GM21529 (cell line): ENCODE results near the gene GMNC.
"Not testable (repeated sequence)": the region's sequence is repeated elsewhere in the genome, so short reads cannot be mapped to it uniquely, and the experiment has no call there.

Experiments
- ATAC-seq: cut with Tn5 transposase; IDR thresholded peaks from one replicate; pipeline ENCODE4 v1.9.1; 2021; ENCODE audit not compliant: unreplicated experiment

The GMNC gene, protein sequence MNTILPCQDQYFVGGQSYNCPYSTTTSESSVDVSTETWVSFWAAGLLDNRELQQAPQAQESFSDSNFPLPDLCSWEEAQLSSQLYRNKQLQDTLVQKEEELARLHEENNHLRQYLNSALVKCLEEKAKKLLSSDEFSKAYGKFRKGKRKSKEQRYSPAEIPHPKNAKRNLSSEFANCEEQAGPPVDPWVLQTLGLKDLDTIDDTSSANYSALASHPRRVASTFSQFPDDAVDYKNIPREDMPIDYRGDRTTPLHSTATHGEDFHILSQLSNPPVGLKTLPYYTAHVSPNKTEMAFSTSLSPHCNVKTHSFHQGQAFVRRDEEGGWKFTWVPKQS

DNA sequence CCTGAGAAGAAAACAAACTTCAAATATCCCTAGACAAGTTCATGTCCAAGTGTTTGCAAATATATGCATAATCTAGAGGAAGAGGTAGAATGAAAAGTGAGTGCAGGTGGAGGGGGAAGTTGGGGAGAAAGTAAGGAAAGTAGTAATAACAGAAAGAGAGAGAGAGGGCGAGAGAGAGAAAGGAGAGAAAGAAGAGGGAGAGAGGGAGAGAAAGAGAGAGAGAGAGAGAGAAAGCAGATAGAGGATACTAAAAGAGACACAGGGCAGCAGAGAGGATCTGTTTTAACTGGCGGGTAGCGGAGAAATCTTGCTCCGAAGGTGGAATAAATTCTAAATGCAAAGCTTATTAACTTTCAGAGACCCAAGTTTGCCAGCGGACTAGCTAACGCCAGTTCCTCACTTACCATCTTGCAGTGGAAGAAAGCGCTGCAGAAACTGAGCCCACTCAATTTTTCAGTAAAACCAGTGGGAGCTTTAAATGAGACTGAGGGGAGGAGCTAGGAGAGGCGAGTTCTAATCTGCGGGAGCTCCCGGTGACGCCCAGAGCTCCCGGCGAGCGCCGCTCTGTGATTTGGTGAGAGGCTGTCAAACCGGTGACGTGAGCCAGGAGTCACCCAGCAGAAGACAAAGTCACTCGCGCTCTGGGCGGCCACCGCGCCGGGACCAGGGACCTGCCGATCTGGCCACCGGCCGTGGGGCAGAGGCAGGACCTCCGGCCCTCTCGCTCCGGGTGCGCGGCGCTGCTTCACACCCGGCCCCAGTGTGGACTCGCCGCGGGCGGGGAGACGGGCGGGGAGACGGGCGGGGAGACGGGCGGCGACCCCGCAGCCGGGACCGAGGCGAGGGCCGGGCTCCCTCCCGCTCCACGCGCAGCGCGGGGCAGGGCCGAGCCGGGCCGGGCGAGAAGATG is at the start of gene GMNC:
TSS of gene GMNC (minus strand) at position 486 of the 910 bp plus-strand sequence. CDS start at position 407, 79 bp downstream.
- peak; percentile 90 for ATAC-seq

DNA sequence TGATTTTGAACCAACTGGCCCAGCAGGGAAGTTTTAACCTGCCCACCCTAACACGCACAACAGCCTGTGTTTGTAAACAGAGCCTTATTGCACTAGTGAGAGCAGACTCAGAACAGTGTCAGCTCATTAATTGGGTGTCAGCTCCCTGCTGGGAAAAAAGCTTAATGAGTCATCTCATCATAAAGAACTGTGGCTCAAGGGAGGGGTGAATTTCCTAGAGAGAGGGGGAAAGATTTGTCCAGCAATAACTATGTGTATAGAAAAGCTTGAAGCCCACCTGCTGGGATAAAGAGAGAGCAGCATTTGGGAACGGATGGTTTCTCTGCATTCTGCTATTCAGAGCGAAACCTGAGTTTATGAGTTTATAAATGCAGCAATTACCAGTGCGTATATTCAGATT is 48.9 kb upstream of the GMNC start:
- no peak for ATAC-seq

DNA sequence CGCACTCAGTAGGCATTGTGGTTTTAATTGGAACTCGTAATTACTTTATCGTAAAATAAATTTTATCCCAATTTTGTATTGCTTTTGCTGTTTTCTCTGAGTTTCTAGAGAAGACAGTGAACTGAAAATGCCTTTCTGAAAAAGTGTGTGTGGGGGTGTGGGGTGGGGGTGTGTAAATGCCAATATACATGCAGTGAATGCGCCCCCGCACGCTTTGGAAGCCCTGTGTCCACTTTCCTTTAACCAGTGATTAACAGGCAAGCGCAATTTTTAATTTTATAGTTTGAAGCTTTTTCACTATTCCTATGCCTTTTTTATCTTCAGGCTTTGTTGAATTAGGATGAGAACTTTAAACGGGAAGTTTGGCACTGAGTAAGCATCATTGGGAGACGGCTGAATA is 47.4 kb upstream of the GMNC start:
- no peak for ATAC-seq

DNA sequence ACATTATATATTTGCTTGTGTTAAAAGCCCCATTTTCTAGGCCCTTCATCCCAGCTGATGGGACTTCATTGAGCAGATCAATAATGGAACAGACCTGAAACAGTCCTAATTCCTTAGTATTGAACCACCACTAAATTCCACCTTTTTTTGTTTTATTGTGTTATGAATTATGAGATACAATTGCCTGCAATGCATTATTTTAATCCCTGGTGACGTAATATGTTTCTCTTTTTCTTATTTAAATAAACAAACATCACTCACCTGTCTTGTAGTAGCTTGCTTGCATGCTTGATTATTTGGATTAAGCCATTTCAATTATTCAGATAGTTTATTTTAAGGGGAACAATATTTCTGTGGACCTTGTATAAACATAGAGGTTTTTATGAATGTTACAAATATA is 40.7 kb upstream of the GMNC start:
- no peak for ATAC-seq

DNA sequence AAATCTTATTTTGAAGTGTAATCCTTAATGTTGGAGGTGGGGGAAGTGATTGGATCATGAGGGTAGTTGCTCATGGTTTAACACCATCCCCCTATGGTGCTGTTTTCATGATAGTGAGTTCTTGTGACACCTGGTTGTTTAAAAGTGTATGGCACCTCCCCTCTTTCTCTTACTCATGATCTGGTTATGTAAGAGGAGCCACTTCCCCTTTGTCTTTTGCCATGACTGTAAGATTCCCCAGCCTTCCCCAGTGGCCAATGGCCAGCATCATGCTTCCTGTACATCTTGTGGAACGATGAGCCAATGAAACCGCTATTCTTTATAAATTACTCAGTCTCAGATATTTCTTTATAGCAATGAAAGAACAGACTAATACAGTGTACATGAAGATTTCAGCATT is 39.8 kb upstream of the GMNC start:
- no peak for ATAC-seq

DNA sequence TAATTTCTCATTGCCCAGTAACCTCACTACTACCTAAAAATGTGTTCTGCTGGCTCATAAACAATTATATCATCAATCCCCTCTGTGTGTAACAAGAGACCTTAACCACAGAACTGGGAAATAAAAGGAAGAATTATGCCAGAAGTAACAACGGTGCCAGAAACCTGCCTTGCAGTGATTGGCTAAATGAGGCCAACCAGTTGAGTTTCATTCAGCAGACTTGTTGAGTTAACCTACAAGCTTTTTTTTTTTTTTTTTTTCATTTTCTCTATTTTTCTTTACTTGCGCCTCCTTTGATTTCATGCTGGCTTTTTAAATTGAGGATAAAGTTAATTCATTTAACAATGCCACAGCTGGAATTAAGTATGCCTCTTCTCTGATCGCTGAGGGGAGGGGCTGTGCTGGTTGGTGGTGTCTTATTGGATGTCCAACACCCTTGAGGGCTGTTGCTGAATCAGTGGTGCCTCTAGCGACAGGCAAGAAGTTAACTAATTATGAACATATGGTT is 30.0 kb upstream of the GMNC start:
- no peak for ATAC-seq

DNA sequence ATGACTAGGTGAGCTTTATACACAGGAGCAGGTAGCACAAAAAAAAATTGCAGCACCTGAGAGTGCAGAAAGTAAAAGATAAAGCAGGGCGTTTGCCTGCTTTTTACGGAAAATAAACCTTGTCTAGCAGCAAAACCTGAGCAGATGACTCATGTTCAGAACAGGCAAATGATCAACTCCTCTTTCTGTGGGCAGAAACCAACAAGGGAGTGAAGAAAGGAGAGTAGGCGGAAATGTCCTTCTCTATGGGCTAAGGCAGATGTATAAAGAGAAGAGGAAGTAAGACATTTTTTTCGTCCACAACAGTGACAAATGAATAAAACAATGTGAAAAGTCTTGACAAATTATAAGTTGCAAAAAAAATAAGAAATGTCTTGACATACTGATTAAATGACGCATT is 24.5 kb upstream of the GMNC start:
- ATAC-seq: no peak

DNA sequence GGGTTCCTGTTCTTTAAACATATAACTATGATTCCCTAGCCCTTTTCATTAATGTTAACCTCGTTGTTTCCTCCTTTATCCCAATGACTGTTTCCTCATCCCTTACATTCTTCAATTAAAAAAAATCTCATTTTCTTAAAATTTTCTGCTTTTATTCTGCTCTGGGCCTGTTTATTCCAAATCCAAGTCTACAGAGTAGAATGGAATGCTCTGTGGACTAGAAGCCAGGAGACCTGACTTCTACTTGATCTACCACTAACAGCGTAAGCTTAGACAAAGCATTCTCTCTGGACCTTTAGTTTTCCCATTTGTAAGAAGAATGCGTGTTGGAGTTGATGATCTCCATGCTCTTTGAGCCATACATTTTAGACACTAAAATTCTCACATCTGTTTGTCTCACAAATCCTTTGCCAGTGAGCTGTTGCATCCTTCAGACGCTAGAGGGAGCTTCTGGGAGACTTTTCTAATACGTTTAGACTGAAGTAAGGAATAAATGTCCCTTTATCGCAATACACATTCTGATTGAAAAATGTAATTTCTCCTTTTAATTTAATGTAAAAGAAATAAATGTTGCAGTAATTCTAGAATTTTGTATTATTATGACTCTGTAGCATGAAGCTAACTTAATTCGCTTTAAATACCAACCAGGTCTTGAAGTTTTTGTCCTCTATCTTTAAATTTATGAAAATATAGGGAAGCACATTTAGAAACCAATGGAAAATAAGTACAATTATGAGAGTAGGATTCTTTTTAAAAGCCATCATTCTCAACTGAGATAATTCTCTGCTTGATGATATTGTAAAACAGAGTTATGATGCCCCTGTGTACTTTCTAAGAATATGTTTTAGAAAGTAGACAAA is 21.7 kb upstream of the GMNC start:
- ATAC-seq: peak; percentile 87

DNA sequence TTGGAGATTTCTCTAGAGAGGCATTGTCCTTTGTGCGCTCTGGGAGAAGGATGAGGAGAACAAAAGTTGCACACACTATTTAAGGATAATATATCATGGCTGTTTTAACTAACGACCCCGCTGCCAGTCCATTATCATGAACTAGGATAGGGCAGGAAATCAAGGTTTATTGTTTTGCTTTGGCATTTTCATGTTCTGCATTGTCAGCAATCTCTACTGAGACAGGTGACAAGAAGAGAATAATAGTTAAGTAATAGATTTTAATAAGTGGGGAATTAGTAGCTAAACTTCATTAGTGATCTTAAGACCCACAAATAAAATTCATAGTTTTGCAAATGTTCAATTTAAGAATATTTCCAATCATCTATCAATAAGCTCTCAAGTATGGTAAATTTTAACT is 20.6 kb upstream of the GMNC start:
- no peak for ATAC-seq

DNA sequence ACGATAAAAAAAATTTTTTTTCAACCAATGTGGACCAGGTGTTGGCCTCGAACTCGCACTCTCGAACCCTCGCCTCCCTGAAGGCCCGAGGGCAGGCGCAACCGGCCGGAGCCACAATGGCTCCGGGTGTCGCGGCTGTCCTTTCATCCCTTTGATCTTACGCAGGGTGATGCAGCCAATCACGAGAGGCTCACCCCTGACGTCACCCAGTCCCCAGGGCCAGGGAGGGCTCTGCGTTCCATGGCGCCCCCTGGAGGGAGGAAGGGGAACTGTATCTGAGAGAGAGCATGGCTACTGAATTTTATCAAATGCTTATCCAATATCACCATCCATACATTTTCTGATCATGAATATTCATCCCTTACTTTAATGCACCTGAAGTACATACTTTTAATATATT is 15.4 kb upstream of the GMNC start:
- ATAC-seq: no peak

DNA sequence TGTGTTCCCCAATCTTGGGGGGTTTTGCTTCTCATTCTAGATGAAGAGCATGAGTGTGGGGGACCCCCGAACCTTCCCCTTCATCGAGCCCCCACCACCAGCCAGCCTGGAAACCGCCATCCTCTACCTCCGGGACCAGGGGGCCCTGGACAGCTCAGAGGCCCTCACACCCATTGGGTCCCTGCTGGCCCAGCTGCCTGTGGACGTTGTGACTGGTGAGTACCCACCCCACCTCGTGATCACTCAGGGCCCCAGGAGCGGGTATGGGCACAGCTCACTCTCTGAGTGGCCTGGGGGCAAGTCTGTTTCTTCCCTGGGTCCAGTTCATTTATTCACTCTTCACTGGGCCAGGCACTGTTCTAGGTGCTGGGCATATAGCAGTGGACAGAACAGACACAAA is 13.9 kb upstream of the GMNC start:
- ATAC-seq: not testable (repeated sequence)

DNA sequence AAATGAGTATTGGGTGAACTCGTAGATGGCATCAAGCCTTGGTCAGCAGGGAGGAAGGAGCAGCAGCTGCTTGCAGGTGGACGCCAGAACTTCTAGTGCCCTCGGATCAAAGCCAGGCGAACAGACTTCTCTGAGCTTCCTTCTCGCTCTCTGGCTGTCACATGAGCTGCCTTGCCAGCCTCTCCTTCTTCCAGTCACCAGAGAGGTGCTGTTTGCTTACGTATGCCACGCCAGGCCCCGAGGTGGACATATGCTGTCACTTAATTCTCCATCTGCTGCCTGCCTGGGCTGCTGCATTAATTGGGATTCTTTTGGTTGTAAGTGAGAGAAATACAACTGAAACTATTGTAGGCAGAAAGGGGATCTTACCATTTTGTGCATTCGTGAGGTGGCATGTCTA is 12.6 kb upstream of the GMNC start:
- not testable (repeated sequence) for ATAC-seq

DNA sequence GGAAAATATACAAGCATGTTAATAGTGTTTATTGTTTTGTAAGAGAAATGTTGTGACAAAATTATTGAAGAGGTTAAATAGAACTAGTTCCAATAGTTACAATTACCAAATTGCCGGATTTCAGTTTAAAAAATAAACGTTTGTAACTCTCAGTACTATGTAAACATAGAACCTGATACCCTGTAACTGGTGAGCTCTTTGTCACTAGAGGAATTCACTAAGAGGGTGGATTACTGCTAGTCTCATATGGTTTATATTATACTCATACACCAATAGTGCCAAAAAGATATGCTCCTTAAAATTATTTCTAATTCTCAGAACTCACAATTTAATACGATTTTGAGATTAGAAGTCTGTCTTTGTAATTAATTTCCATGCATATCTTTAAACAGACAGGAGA is 7.6 kb upstream of the GMNC start:
- no peak for ATAC-seq

DNA sequence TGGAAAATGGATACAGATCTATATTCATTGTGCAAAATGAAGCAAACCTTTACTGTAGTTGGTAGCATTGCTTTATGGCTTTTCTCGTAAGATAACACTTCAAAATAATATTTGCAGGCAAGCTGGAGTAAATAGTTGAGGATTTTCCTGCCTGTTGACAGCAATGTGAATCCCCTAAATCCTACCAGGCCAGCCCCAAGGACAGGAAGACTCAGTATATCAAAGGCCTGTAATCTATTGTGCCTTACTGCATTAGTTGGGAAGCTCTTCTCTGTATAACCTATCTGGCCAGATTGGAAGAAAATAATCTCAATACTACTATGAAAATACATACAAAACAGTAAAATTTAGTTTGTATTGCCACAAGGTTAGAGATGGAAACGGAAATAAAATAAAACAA is 4.6 kb upstream of the GMNC start:
- ATAC-seq: no peak

DNA sequence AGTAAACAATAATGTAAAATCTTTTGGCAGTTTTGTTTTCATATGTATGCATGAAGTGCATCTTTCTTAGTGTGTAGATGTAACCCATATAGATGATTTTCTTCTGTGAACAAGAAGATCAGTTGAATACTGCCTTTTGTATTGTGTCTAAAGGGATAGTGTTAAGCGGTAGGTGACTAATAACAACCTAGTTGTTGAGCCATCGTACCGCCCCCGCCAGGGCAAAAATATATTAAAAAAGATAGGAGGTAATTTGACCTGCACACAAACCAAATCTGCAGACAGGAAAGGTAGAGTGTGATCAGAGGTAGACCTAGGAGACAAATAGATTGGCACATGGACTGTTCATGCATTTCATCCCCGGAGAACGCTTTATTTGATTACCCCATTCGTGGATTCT is 3.3 kb upstream of the GMNC start:
- ATAC-seq: peak; percentile 40

DNA sequence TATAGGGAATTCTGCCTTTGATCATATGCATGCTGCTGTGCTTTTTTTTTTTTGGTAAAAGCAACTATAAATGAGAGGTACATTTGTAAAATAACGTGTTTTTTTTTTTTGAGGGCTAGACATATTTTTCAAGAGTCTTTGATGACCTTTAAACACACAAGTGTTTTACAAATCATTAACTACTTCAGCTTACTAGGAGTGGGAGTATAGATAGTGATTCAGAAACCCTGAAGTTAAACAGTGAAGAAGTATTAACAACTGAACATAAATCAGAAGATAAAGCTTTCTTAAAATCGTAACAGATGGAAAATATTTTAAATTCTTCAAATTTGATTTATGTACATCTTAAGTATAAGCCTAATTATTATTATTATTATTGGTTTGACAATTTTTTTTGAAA is 2.9 kb upstream of the GMNC start:
- ATAC-seq: peak; percentile 36

DNA sequence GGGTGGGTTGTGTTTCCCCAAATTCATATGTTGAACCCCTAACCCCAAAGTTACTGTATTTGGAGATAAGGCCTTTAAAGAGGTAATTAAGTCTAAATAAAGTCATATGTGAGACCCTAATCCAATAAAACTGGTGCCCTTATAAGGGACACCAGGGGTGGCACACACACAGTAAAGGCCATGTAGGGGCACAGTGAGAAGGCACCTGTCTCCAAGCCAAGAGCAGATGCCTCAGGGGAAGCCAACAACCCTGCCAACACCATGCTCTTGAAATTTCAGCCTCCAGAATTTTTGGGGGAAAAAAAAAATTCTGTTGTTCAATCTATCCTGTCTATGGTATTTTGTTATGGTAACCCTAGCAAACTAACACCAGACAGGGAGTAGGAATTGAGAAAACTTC is 1.5 kb upstream of the GMNC start:
- ATAC-seq: no peak

DNA sequence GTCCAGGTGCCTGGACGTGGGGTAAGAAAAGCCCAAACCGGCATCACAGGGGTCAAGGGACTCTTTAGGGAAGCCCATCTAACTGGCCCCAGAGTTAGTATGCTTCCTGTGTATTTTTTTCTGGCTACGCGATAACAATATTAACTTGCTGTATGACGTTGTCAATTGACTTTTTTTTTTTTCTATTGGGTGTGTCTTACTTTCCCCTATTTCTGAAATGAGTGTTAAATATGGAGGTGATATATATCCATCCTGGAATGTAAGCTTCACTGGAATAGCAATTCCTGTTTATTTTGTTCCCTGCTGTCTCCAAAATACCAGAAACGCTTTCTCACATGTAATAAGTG is 598 bp upstream of the GMNC start:
- no peak for ATAC-seq

DNA sequence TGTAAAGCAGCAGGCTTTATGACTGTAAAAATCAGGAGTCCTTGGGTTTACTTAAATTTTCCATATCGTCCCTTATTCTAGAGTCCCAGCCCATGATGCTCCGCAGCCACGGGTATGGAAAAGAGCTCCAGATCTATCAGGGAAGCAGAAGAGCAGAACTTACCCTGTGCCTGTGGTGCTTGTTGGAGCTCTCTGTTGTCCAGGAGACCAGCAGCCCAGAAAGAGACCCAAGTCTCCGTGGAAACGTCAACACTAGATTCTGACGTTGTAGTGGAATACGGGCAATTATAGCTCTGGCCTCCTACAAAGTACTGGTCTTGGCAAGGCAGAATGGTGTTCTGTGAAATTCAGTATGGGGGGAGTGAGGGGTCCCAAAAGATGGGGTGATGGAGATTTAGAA is 2.0 kb downstream of the GMNC start:
- no peak for ATAC-seq

DNA sequence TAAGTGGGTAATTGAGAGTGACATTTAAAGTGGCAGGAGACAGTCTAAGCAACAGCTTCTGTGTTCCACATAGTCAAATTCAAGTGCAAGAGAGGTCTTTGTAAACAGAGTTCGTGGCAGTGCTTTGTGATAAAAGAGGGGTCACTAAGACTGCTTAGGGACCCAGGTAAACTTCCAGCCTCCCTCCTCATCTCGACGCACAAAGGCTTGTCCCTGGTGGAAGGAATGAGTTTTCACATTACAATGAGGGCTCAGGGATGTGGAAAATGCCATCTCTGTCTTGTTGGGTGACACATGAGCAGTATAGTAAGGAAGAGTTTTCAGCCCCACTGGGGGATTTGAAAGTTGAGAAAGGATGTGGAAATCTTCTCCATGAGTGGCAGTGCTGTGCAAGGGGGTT is 7.3 kb downstream of the GMNC start:
- no peak for ATAC-seq

DNA sequence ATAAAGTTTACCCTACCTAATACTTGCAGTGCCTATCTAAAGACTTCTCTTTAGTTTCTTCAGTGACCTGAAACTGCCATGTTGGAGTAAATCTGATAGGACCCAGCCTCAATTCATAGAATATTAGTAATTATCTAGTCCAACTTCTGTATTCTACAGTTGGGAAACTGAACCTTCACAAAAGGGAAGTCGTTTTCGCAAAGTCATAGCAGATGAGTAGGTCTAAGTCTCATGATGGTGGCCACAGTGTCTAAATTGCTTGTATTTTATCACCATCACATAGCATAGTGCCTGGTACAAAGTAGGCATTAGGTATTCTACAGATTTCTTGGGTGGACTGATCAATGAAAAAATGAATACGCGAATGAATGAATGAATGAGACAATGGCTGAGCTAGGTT is 8.4 kb downstream of the GMNC start:
- no peak for ATAC-seq
